ENCODE data around the gene AP2A1.

DNA sequence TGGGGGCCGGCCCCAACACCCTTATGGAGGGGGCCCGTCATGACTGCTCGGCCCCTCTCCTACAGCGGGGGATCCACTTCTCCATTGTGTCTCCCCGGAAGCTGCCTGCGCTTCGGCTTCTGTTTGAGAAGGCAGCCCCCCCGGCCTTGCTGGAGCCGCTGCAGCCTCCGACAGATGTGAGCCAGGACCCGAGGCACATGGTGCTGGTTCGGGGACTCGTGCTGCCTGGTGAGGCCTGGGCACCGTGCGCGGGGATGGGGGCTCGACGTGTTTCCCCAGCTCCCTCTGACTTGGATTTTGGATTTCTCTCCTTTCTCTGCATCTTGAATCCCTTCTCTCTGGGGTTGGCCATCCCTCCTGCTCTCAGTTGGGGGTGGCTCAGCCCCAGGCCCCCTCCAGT, 62.9 kb downstream of the AP2A1 start:
- TF ChIP-seq POLR2AphosphoS5 (IDR thresholded peaks at IDR 0.05; ENCODE audit: low read depth, low read length) = no peak
- TF ChIP-seq, protein P1, sequence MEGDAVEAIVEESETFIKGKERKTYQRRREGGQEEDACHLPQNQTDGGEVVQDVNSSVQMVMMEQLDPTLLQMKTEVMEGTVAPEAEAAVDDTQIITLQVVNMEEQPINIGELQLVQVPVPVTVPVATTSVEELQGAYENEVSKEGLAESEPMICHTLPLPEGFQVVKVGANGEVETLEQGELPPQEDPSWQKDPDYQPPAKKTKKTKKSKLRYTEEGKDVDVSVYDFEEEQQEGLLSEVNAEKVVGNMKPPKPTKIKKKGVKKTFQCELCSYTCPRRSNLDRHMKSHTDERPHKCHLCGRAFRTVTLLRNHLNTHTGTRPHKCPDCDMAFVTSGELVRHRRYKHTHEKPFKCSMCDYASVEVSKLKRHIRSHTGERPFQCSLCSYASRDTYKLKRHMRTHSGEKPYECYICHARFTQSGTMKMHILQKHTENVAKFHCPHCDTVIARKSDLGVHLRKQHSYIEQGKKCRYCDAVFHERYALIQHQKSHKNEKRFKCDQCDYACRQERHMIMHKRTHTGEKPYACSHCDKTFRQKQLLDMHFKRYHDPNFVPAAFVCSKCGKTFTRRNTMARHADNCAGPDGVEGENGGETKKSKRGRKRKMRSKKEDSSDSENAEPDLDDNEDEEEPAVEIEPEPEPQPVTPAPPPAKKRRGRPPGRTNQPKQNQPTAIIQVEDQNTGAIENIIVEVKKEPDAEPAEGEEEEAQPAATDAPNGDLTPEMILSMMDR (IDR thresholded peaks at IDR 0.05) = no peak
- no peak for TF ChIP-seq TCF7L2 (IDR thresholded peaks at IDR 0.05; ENCODE audit: low read depth, low read length)
- TF ChIP-seq SIN3A (IDR thresholded peaks at IDR 0.05; ENCODE audit: borderline replicate concordance, insufficient read depth, low read depth, low read length) = no peak
- TF ChIP-seq, protein P2, sequence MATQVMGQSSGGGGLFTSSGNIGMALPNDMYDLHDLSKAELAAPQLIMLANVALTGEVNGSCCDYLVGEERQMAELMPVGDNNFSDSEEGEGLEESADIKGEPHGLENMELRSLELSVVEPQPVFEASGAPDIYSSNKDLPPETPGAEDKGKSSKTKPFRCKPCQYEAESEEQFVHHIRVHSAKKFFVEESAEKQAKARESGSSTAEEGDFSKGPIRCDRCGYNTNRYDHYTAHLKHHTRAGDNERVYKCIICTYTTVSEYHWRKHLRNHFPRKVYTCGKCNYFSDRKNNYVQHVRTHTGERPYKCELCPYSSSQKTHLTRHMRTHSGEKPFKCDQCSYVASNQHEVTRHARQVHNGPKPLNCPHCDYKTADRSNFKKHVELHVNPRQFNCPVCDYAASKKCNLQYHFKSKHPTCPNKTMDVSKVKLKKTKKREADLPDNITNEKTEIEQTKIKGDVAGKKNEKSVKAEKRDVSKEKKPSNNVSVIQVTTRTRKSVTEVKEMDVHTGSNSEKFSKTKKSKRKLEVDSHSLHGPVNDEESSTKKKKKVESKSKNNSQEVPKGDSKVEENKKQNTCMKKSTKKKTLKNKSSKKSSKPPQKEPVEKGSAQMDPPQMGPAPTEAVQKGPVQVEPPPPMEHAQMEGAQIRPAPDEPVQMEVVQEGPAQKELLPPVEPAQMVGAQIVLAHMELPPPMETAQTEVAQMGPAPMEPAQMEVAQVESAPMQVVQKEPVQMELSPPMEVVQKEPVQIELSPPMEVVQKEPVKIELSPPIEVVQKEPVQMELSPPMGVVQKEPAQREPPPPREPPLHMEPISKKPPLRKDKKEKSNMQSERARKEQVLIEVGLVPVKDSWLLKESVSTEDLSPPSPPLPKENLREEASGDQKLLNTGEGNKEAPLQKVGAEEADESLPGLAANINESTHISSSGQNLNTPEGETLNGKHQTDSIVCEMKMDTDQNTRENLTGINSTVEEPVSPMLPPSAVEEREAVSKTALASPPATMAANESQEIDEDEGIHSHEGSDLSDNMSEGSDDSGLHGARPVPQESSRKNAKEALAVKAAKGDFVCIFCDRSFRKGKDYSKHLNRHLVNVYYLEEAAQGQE (IDR thresholded peaks at IDR 0.05; ENCODE audit: insufficient read depth in 1 of 2, low read depth in 2 of 2, low read length in 1 of 2) = no peak

Data from Panc1 (cell line).